Body of pancreas (tissue), 4 donors: ENCODE results near the gene CDKAL1.

Experiments
- CTCF ChIP-seq, 7 experiments: fragments of 450-650 bp in 4 of 7; fragments of 200-600 bp in 3 of 7; sonication (generic) in 3 of 7; IDR thresholded peaks; one replicate each; pipeline ENCODE4 v1.5.1; 2016 to 2019; ENCODE audit warnings: antibody characterized with exemption in 7 of 7
- POLR2A ChIP-seq, 3 donors: fragments of 450-650 bp; IDR thresholded peaks; one replicate each; pipeline ENCODE4 v1.6.1; 2016; ENCODE audit warnings: antibody characterized with exemption in 3 of 3, mild to moderate bottlenecking in 2 of 3

GRCh38 chr6:21111093-21111725 lies 577.0 kb downstream of the CDKAL1 start:
- TF ChIP-seq CTCF (IDR thresholded peaks at IDR 0.05) (no peak), POLR2A (IDR thresholded peaks at IDR 0.05) (no peak)
